GM21515 (cell line): Measurements from ENCODE around the gene CFAP46.
"Not testable (repeated sequence)": the region's sequence is repeated elsewhere in the genome, so short reads cannot be mapped to it uniquely, and the experiment has no call there.

Experiments
- ATAC-seq: cut with Tn5 transposase; IDR thresholded peaks from one replicate; pipeline ENCODE4 v1.9.1; 2021; ENCODE audit not compliant: unreplicated experiment

The CFAP46 gene

GRCh38 chr10:132810141-132810806, 132.1 kb downstream of the CFAP46 start:
- no peak for ATAC-seq

GRCh38 chr10:132809232-132810140, 132.9 kb downstream of the CFAP46 start:
- ATAC-seq, result no peak

- ATAC-seq, result no peak
Measured at GRCh38 chr10:132808383-132809231, 133.8 kb downstream of the CFAP46 start.

DNA sequence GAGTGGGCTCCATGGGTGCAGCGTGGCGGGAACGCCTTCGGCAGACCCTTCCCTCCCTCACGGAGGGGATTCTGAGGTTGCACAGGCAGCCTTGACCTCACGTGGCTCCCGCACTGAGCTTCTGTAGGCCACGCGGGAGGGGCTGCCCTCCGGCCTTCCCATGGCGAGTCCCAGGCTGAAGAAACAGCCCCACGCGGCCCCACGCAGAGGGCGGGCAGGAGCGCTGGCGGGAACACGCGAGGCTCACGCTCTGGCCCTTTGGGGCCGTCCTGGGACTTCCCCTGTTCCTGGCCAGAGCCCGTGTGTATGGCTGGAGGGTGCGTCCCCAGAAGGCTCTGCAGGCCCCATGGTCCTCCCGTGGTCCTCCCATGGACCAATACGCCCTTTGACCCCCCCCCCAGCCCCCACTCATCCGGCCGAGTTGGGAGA, 134.7 kb downstream of the CFAP46 start:
- ATAC-seq, result no peak

DNA sequence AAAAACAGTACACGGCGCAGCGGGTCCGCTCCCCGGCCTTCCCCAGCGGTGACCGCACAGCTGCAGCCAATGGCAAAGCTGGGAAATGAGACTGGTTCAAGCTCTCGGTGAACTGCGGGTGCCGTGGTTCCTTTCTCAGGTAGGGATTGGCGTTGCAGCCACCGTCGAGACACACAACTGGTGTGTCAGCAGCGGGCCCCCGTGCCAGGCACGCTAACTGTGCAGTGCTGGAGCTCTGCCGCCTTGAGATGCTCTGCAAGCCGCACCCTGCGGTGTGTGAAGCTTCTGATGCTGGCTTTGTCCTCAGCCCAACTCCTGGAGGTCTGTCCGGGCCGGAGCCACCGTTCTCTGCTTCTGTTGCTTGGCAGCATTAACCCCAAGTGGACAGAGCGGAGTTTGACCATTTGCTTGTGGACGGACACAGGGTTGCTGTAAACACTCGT, 135.8 kb downstream of the CFAP46 start:
- no peak for ATAC-seq

DNA sequence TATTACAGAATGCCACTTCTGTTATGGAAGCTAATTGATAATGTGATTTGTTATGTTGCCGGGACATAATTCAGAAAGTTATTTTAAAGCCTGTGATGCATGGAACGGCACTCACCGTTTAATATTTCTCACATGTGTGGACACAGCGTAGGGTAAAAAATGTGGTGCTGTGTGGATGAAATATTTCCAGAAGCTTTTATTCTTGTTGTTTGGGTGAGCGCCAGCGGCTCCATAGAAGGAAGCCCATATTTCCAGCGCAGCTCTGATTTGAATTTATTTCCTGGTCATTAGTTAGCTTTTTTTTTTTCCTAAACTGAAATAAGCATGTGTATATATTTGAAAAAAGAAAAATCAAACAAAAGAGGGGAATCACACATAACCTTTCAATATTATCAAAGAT, 136.3 kb downstream of the CFAP46 start:
- ATAC-seq, result no peak

- no peak for ATAC-seq
Measured at GRCh38 chr10:132805599-132805998, 136.8 kb downstream of the CFAP46 start.

DNA sequence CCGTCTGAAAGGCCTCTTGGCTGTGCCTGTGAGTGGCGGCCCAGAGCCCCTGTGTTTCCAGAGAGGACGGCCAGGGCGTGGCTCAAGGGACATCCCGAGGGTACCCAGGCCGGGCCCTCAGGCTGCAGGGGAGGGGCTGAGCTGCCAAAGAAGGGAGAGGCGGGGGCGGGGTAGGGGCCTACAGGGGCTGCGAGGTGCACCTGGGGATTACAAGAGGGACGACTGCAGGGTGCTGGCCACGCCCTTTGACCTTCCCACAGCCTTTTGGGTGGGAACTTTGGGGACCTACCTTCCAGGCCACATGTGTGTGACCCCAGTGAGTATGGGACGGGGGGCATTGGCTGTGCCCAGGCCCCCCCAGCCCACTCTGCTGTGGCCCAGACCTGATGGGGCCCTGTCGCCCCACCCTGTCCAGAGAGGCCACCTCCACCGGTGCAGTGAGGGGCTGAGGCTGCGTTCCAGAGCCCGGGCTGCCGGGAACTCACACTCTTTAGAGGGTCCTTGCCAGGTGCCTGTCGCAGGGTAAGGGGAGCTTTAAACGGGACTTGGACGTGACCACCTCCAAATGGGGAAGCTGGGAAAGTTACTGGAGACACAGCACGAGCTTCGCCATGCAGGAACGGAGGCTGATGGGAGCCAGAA, 137.5 kb downstream of the CFAP46 start:
- ATAC-seq, result no peak

DNA sequence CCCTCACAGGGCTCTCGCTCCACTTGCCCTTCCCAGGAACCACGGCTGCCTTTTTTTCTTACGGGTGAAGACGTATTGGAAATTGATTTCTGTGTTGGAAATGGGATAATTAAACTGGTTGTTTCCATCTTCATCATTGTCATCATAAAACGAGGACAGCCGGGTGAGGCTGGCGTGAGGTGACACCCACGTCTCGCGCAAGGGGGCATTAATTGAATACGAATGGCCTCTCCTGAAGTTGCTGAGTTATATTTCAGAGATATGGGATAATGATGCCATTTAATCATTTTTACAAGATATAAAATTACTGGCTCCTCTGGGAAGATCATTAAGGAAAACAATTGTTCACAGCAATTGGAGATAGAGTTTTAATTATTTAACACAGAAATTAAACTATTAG, 138.1 kb downstream of the CFAP46 start:
- ATAC-seq, result no peak

DNA sequence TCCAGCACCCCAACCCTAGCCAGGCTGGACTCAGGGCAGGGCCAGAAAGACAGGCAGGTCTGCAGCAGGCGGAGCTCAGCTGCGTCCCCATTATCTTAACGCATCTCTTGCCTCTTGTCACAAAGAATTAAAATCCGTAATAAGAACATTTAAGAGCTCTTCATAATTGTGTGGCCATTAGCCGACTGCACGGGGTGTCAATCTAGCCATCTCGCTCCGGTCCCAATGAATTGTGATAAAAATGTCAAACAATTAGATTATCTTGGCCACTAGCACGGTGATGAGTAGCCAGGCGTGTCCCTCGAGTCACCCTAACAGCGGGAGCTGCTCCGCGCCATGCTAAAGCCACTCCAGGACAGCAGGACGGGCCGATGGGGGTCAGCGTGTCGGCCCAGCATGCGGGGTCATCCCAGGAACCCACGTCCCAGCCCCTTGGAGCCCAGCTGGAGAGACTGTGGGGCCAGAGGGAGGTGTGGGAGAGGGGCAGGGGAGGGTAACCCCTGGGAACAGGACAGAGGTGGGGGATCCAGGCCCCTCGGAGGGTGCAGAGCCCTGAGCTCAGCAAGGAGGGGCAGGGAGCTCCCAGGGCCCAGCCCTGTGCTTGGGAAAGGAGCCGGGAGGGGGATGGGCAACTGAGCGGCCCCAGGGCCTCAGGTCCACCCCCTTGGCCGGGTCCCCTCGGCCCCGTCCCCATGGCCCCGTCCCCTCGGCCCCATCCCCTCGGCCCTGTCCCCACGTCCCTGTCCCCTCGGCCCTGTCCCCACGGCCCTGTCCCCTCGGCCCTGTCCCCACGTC, 138.8 kb downstream of the CFAP46 start:
- no peak for ATAC-seq

DNA sequence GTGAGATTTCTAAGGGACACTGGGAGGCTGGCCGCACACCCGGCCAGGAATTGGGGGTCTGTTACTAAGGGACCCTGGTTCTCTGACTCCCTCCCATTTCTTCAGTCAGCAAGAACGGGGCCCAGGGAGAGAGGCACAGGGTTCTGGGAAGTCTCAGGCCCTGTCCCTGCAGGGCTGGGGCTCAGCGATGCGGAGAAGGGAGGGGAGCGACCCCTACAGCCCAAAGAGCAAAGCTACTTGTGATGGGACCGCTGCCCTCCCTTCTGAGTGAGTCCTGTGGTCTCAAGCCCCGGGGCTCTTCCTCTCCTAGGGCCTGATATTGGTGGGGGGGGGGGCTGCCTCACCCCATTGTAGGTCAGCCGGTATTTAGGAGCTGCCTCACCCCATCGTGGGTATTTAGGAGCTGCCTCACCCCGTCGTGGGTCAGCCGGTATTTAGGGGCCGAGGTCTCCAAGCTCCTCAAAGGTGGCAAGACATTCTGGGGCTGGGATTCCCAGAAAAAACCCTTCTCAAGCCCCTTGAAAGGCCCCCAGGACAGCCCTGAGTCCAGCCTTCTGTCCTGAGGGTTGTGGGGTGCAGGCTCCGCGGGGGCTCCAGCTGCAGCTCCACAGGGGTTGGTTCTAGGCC, 139.6 kb downstream of the CFAP46 start:
- ATAC-seq, result no peak

GRCh38 chr10:132802048-132802447, 140.3 kb downstream of the CFAP46 start:
- no peak for ATAC-seq

DNA sequence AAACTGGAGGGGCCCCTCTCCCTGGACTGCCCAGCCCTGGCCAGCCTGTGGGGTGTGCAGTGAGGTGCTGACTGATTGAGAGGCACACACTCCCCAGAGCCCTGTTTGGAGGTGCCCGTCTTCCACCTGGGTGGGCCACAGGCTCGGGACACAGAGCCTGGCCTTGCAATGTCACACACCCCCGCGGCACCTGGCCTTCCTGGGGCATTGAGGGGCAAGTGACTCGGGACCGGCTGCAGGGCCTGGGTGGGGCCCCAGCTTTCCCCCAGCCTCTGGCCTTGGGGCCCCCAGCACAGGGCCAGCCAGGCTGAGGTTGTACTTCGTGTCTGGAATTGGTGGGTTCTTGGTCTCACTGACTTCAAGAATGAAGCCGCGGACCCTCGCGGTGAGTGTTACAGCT, 142.5 kb downstream of the CFAP46 start:
- no peak for ATAC-seq

- ATAC-seq, result no peak
Measured at GRCh38 chr10:132798876-132799275, 143.5 kb downstream of the CFAP46 start.

- no peak for ATAC-seq
Measured at GRCh38 chr10:132798403-132798802, 144.0 kb downstream of the CFAP46 start.

DNA sequence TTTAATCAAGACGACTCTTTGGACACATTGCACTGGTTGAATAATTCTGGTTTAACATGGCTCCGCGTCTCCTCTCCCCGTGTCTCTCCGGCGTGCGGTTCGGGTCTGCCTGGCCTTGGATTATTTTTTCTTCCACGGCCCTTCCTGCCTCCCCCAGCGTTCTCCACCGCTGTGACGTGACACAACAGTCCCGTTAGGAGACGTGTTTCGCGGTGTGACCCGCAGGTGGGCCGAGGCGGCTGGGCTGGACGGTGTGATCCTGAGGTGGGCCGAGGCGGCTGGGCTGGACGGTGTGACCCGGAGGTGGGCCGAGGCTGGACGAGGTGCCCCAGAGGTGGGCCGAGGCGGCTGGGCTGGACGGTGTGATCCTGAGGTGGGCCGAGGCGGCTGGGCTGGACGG, 144.4 kb downstream of the CFAP46 start:
- not testable (repeated sequence) for ATAC-seq

DNA sequence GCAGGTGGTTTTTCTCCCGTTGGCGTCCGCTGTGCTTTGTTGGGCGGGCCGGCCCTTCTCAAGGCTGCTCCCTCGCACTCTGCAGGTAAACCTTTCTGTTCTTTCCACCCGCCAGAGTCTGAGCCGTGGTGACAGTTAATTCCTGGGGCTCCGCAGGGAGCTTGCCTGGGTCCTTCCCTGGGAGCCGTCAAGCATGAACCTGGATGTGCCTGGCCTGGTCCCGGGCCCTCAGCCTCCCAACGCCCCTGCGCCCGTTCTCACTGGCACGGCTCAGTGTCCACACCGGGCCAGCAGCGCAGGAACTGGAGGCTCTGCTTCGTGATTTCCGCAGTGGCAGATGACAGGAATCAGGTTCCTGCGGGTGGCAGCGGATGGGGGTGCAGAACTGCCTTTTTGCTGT, 145.5 kb downstream of the CFAP46 start:
- no peak for ATAC-seq

- no peak for ATAC-seq
Measured at GRCh38 chr10:132793871-132794849, 148.2 kb downstream of the CFAP46 start.
